DND-41 (cell line): ENCODE data around the gene MRNIP.

Experiments used
- CTCF ChIP-seq: IDR thresholded peaks from 2 replicates; pipeline ENCODE4 v1.5.1; 2012; ENCODE audit warnings: borderline replicate concordance, low read length, moderate library complexity, mild to moderate bottlenecking; ENCODE audit not compliant: poor library complexity, severe bottlenecking; ENCODE audit errors: extremely low read depth
- EZH2 ChIP-seq: IDR thresholded peaks from 3 replicates; pipeline ENCODE4 v1.6.1; 2012; ENCODE audit warnings: borderline replicate concordance, low read depth, mild to moderate bottlenecking, moderate library complexity, low read length, inconsistent platforms; ENCODE audit not compliant: severe bottlenecking

GRCh38 chr5:179868541-179868940 lies 9.9 kb upstream of the MRNIP start:
- no peak for TF ChIP-seq CTCF
- TF ChIP-seq EZH2 = no peak
